Neural cell (in vitro differentiated cells): ENCODE results near the gene HSBP1. TPM values are rescaled to one million over a fixed set of nuclear protein-coding genes. Genes with fewer than 3 reads are reported as not detected.

Source experiments
- H2AFZ ChIP-seq: fragments of 200-600, 300-800 bp; sonication (generic), shearing (Covaris generic); 2 replicates; pipeline ENCODE4 v1.6.0; 2014; ENCODE audit warnings: low read depth, mild to moderate bottlenecking, antibody characterized with exemption, low read length, moderate library complexity
- H3F3A ChIP-seq: fragments of 200-600 bp; shearing (Covaris generic); 2 replicates; pipeline ENCODE4 v1.6.1; 2016; ENCODE audit warnings: mild to moderate bottlenecking, moderate library complexity, mixed read lengths, antibody characterized with exemption, low read length; ENCODE audit not compliant: insufficient read depth, poor library complexity, severe bottlenecking
- H3K27ac ChIP-seq: fragments of 200-600, 300-800 bp; sonication (generic), shearing (Covaris generic); 2 replicates; pipeline ENCODE4 v1.5.1; 2014; ENCODE audit warnings: mild to moderate bottlenecking, low read length, moderate library complexity
- H3K27me3 ChIP-seq: fragments of 300-800, 200-600 bp; sonication (generic), shearing (Covaris generic); 2 replicates; pipeline ENCODE4 v1.6.0; 2014; ENCODE audit warnings: mild to moderate bottlenecking, low read depth, low read length, moderate library complexity; ENCODE audit not compliant: insufficient read depth
- H3K36me3 ChIP-seq: fragments of 300-800, 200-600 bp; sonication (generic), shearing (Covaris generic); 2 replicates; pipeline ENCODE4 v1.5.1; 2014; ENCODE audit warnings: mild to moderate bottlenecking, antibody characterized with exemption, low read length, moderate library complexity; ENCODE audit not compliant: insufficient read depth
- H3K4me2 ChIP-seq: fragments of 300-800, 200-600 bp; sonication (generic), shearing (Covaris generic); 2 replicates; pipeline ENCODE4 v1.6.0; 2014; ENCODE audit warnings: mild to moderate bottlenecking, low read length
- H3K4me3 ChIP-seq: fragments of 300-800, 200-600 bp; sonication (generic), shearing (Covaris generic); 2 replicates; pipeline ENCODE4 v1.5.1; 2014; ENCODE audit warnings: mild to moderate bottlenecking, low read length, moderate library complexity
- H3K79me2 ChIP-seq: fragments of 200-600 bp; shearing (Covaris generic); replicated peaks from 2 replicates; pipeline ENCODE4 v1.6.0; 2014; ENCODE audit warnings: mild to moderate bottlenecking, low read length, moderate library complexity; ENCODE audit not compliant: insufficient read depth
- H3K9ac ChIP-seq: fragments of 300-800, 200-600 bp; sonication (generic), shearing (Covaris generic); 2 replicates; pipeline ENCODE4 v1.6.1; 2016; ENCODE audit warnings: mild to moderate bottlenecking, low read length, mixed read lengths
- H3K9me2 ChIP-seq: fragments of 200-600 bp; shearing (Covaris generic); 2 replicates; pipeline ENCODE4 v1.6.1; 2016; ENCODE audit warnings: mild to moderate bottlenecking, low read length, mixed read lengths; ENCODE audit not compliant: insufficient read depth
- H3K9me3 ChIP-seq: fragments of 200-600, 300-800 bp; sonication (generic), shearing (Covaris generic); 2 replicates; pipeline ENCODE4 v1.6.1; 2016; ENCODE audit warnings: mild to moderate bottlenecking, mixed run types, low read length, moderate library complexity, mixed read lengths
- H4K20me1 ChIP-seq: fragments of 200-600 bp; shearing (Covaris generic); 2 replicates; pipeline ENCODE4 v1.6.1; 2016; ENCODE audit warnings: mild to moderate bottlenecking, mixed run types; ENCODE audit not compliant: insufficient read depth
- CTCF ChIP-seq: fragments of 450-650 bp; IDR thresholded peaks from 2 replicates; pipeline ENCODE4 v1.5.1; 2014; ENCODE audit warnings: antibody characterized with exemption, mild to moderate bottlenecking, moderate library complexity; ENCODE audit not compliant: poor library complexity, severe bottlenecking
- EP300 ChIP-seq: fragments of 450-650 bp; conservative IDR thresholded peaks from 2 replicates; pipeline ENCODE4 v1.6.1; 2014; ENCODE audit warnings: antibody characterized with exemption, mild to moderate bottlenecking, moderate library complexity; ENCODE audit not compliant: poor library complexity, severe bottlenecking
- EZH2 ChIP-seq: fragments of 200-600, 300-800 bp; shearing (Covaris generic), sonication (generic); IDR thresholded peaks from 2 replicates; pipeline ENCODE4 v1.6.1; 2014; ENCODE audit warnings: antibody characterized with exemption, low read length, borderline replicate concordance, mild to moderate bottlenecking; ENCODE audit not compliant: insufficient read depth, poor library complexity, severe bottlenecking
- MXI1 ChIP-seq: fragments of 450-650 bp; conservative IDR thresholded peaks from 2 replicates; pipeline ENCODE4 v1.6.1; 2014; ENCODE audit warnings: antibody characterized with exemption, mild to moderate bottlenecking; ENCODE audit not compliant: poor library complexity, severe bottlenecking
- POLR2AphosphoS5 ChIP-seq: IDR thresholded peaks from 2 replicates; pipeline ENCODE4 v1.6.1; 2012
- RAD21 ChIP-seq: fragments of 450-650 bp; conservative IDR thresholded peaks from 2 replicates; pipeline ENCODE4 v1.6.1; 2014; ENCODE audit warnings: antibody characterized with exemption, mild to moderate bottlenecking, moderate library complexity
- SMC3 ChIP-seq: fragments of 450-650 bp; conservative IDR thresholded peaks from 2 replicates; pipeline ENCODE4 v1.6.1; 2014; ENCODE audit warnings: antibody characterized with exemption, mild to moderate bottlenecking, moderate library complexity; ENCODE audit not compliant: poor library complexity
- TAF1 ChIP-seq: IDR thresholded peaks from 2 replicates; pipeline ENCODE4 v1.6.1; 2012; ENCODE audit warnings: low read depth
- polyA plus RNA-seq: library from polyadenylated mRNA; depleted of rRNA; stranded (reverse); fragments of >200 nt; gene quantifications from 2 replicates; pipeline ENCODE4 v1.2.3, GENCODE V29; 2014
- TF ChIP-seq, protein P1 (sequence below): IDR thresholded peaks from 2 replicates; pipeline ENCODE4 v1.6.1; 2012; ENCODE audit warnings: borderline replicate concordance

HSBP1 gene
- polyA plus RNA-seq, 1 donor from 2014 or later, result 158 TPM

DNA sequence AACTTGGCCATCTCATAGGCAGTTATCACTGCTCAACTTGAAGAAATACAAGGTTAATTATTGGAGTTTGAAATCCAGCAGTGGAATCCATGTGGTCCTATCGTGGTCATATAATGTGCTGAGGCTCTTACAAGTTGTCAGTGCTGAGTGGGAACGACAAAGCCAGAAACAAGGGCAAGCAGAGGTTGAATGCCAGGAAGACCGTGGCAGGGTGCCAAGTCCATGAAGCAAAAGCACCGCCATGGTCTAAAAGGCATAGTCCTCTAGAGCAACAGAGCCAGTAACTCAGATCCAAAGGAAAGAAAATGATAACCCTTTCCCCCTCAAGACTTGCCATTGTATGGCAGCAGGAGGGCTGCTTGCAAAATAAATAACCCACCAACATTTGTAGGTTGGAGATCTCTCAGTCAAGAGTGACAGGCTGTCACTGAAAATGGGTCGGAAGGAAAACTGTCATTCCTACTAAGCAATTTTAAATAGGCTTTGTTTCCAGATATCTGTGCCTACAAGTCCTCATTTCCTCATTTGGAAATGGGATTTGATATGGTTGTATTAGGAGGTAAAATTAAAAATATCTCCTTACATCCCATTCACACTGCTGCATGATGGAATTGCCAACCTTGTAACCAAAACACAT is 36.4 kb upstream of the HSBP1 start:
- TF ChIP-seq EP300, result peak; percentile 71
- no peak for TF ChIP-seq RAD21
- no peak for TF ChIP-seq EZH2
- TF ChIP-seq, protein P1, sequence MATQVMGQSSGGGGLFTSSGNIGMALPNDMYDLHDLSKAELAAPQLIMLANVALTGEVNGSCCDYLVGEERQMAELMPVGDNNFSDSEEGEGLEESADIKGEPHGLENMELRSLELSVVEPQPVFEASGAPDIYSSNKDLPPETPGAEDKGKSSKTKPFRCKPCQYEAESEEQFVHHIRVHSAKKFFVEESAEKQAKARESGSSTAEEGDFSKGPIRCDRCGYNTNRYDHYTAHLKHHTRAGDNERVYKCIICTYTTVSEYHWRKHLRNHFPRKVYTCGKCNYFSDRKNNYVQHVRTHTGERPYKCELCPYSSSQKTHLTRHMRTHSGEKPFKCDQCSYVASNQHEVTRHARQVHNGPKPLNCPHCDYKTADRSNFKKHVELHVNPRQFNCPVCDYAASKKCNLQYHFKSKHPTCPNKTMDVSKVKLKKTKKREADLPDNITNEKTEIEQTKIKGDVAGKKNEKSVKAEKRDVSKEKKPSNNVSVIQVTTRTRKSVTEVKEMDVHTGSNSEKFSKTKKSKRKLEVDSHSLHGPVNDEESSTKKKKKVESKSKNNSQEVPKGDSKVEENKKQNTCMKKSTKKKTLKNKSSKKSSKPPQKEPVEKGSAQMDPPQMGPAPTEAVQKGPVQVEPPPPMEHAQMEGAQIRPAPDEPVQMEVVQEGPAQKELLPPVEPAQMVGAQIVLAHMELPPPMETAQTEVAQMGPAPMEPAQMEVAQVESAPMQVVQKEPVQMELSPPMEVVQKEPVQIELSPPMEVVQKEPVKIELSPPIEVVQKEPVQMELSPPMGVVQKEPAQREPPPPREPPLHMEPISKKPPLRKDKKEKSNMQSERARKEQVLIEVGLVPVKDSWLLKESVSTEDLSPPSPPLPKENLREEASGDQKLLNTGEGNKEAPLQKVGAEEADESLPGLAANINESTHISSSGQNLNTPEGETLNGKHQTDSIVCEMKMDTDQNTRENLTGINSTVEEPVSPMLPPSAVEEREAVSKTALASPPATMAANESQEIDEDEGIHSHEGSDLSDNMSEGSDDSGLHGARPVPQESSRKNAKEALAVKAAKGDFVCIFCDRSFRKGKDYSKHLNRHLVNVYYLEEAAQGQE, result peak; percentile 64

GRCh38 chr16:83772806-83773205 is 35.0 kb upstream of the HSBP1 start:
- Histone ChIP-seq H3K9ac (no peak overlapping the region), H3K9me2 (no peaks in the 10 kb centered on the region), H4K20me1 (no peaks in the 10 kb centered on the region), H3F3A (no peaks in the 10 kb centered on the region), H3K79me2 (no peaks in the 10 kb centered on the region), H3K4me3 (no peak overlapping the region), H3K4me2 (no peak overlapping the region), H3K36me3 (no peaks in the 10 kb centered on the region), H3K27me3 (no peaks in the 10 kb centered on the region), H3K27ac (no peak overlapping the region), H3K9me3 (no peaks in the 10 kb centered on the region), H2AFZ (no peak overlapping the region)
- TF ChIP-seq SMC3 (no peak), CTCF (no peak), TAF1 (no peak), POLR2AphosphoS5 (no peak), RAD21 (no peak), MXI1 (no peak), EZH2 (no peak), EP300 (no peak)
- TF ChIP-seq, protein P1, result no peak

More for the DNA sequence above, 36.4 kb upstream of the HSBP1 start:
- no peak overlapping the region for H3K4me2 ChIP-seq
- H3K36me3 ChIP-seq, result no peaks in the 10 kb centered on the region
- no peaks in the 10 kb centered on the region for H3K9me2 ChIP-seq
- no peaks in the 10 kb centered on the region for H4K20me1 ChIP-seq
- no peak overlapping the region for H3K27ac ChIP-seq
- no peak overlapping the region for H3K4me3 ChIP-seq
- no peaks in the 10 kb centered on the region for H3K9me3 ChIP-seq
- no peaks in the 10 kb centered on the region for H3F3A ChIP-seq
- no peak overlapping the region for H2AFZ ChIP-seq
- no peaks in the 10 kb centered on the region for H3K27me3 ChIP-seq
- no peaks in the 10 kb centered on the region for H3K79me2 ChIP-seq
- no peak overlapping the region for H3K9ac ChIP-seq
